CD14-positive monocyte (primary cell): ENCODE measurements around the gene CTDSPL2. TPM values are rescaled to one million over a fixed set of nuclear protein-coding genes. Genes with fewer than 3 reads are reported as not detected.

Source experiments
- DNase-seq, 3 donors: peaks; one replicate each; pipeline ENCODE4 v3.0.0-alpha.2; 2011 to 2022
- H2AFZ ChIP-seq: 2 replicates; pipeline ENCODE4 v1.6.0; 2012; ENCODE audit warnings: mild to moderate bottlenecking, low read depth, low read length, inconsistent platforms; ENCODE audit not compliant: insufficient read depth, poor library complexity, severe bottlenecking
- H3K27ac ChIP-seq, 2 donors: 1 replicate in 1 of 2; 2 replicates in 1 of 2; pipeline ENCODE4 v1.5.1; 2012 to 2013; ENCODE audit warnings: low read length in 2 of 2, control low read depth in 1 of 2, inconsistent platforms in 1 of 2, low read depth in 1 of 2, mild to moderate bottlenecking in 1 of 2
- H3K27me3 ChIP-seq, 2 donors: one replicate each; pipeline versions ENCODE4 v1.6.0 to v1.6.1; 2011 to 2013; ENCODE audit warnings: low read length in 2 of 2; ENCODE audit not compliant: control insufficient read depth in 2 of 2, insufficient read depth in 2 of 2
- H3K36me3 ChIP-seq, 2 donors: replicated peaks in 1 of 2; 1 replicate in 1 of 2; 2 replicates in 1 of 2; pipeline versions ENCODE4 v1.5.1 to v1.6.1; 2012 to 2013; ENCODE audit warnings: low read length in 2 of 2, control low read depth in 1 of 2, inconsistent platforms in 1 of 2, mild to moderate bottlenecking in 1 of 2; ENCODE audit not compliant: insufficient read depth in 2 of 2, control insufficient read depth in 1 of 2
- H3K4me1 ChIP-seq, 2 donors: 1 replicate in 1 of 2; 2 replicates in 1 of 2; pipeline versions ENCODE4 v1.5.1 to v1.6.1; 2012 to 2013; ENCODE audit warnings: low read length in 2 of 2, control low read depth in 1 of 2, inconsistent platforms in 1 of 2, mild to moderate bottlenecking in 1 of 2, moderate library complexity in 1 of 2; ENCODE audit not compliant: insufficient read depth in 2 of 2, control insufficient read depth in 1 of 2
- H3K4me2 ChIP-seq: replicated peaks from 2 replicates; pipeline ENCODE3; 2012; ENCODE audit warnings: low read length, moderate library complexity, mild to moderate bottlenecking; ENCODE audit not compliant: poor library complexity, severe bottlenecking; ENCODE audit errors: extremely low read depth
- H3K4me3 ChIP-seq, 3 experiments: fragments of 200-600 bp in 1 of 3; sonication (generic) in 1 of 3; replicated peaks in 1 of 3; 1 replicate in 2 of 3; 2 replicates in 1 of 3; pipeline ENCODE4 v1.5.1; 2011 to 2013; ENCODE audit warnings: low read length in 3 of 3, mild to moderate bottlenecking in 3 of 3, control low read depth in 2 of 3, low read depth in 2 of 3, inconsistent platforms in 1 of 3, moderate library complexity in 1 of 3
- H3K79me2 ChIP-seq: 2 replicates; pipeline ENCODE4 v1.6.0; 2012; ENCODE audit warnings: mild to moderate bottlenecking, control low read depth, inconsistent platforms, low read length, moderate library complexity; ENCODE audit not compliant: insufficient read depth
- H3K9ac ChIP-seq: 2 replicates; pipeline ENCODE4 v1.6.0; 2017; ENCODE audit warnings: low read length, mild to moderate bottlenecking; ENCODE audit not compliant: insufficient read depth, poor library complexity, severe bottlenecking
- H3K9me3 ChIP-seq, 2 donors: replicated peaks in 1 of 2; 1 replicate in 1 of 2; 2 replicates in 1 of 2; pipeline versions ENCODE4 v1.5.1 to v1.6.1; 2012 to 2013; ENCODE audit warnings: low read length in 2 of 2, control low read depth in 1 of 2; ENCODE audit not compliant: control insufficient read depth in 1 of 2, insufficient read depth in 1 of 2
- H4K20me1 ChIP-seq: 2 replicates; pipeline ENCODE4 v1.6.0; 2012; ENCODE audit warnings: mild to moderate bottlenecking, low read length, control low read depth, moderate library complexity; ENCODE audit not compliant: insufficient read depth
- H3K27ac Mint-ChIP-seq, 7 donors: one replicate each; pipeline ENCODE4 v1.8.0; 2020; ENCODE audit warnings: mild to moderate bottlenecking in 7 of 7, mixed read lengths in 7 of 7, moderate library complexity in 6 of 7, inconsistent platforms in 2 of 7
- H3K27me3 Mint-ChIP-seq, 3 donors: one replicate each; pipeline ENCODE4 v1.8.0; 2021 to 2022; ENCODE audit warnings: low read depth in 3 of 3, mild to moderate bottlenecking in 3 of 3, mixed read lengths in 3 of 3, moderate library complexity in 3 of 3, inconsistent platforms in 1 of 3
- H3K36me3 Mint-ChIP-seq, 2 donors: one replicate each; pipeline ENCODE4 v1.8.0; 2020; ENCODE audit warnings: mixed read lengths in 2 of 2, inconsistent platforms in 1 of 2, mild to moderate bottlenecking in 1 of 2
- H3K4me1 Mint-ChIP-seq: one replicate; pipeline ENCODE4 v1.8.0; 2020; ENCODE audit warnings: mild to moderate bottlenecking, mixed read lengths
- H3K4me3 Mint-ChIP-seq, 2 donors: one replicate each; pipeline ENCODE4 v1.8.0; 2020; ENCODE audit warnings: mild to moderate bottlenecking in 2 of 2, mixed read lengths in 2 of 2, moderate library complexity in 1 of 2
- H3K9me3 Mint-ChIP-seq, 7 donors: one replicate each; pipeline ENCODE4 v1.8.0; 2020 to 2022; ENCODE audit warnings: mixed read lengths in 7 of 7, mild to moderate bottlenecking in 6 of 7, moderate library complexity in 6 of 7, inconsistent platforms in 2 of 7
- WGBS: methylation state at CpG from one replicate; pipeline ENCODE4 v1.1.5; 2013; ENCODE audit warnings: missing lambda C conversion rate; ENCODE audit not compliant: insufficient coverage; 5-methylcytosine and 5-hydroxymethylcytosine counted together
- intact Hi-C, 2 donors: fragments of 100-400 bp; cut with micrococcal nuclease; formaldehyde crosslinking; loops; one replicate each; pipeline versions ENCODE4 v1.15.0 to v1.15.1; 2023
- polyA plus RNA-seq, 3 donors: library from polyadenylated mRNA; depleted of rRNA in 1 of 3; unstranded in 2 of 3; stranded (reverse) in 1 of 3; fragments of 300-500 nt in 2 of 3; fragments of >200 nt in 1 of 3; fragmentation: Illumina TruSeq in 2 of 3; gene quantifications; 1 replicate in 2 of 3; 2 replicates in 1 of 3; pipeline ENCODE4 v1.2.3, GENCODE V29; 2012 to 2021
- TF ChIP-seq, protein P1 (sequence below): fragments of 200-600 bp; IDR thresholded peaks from one replicate; pipeline ENCODE4 v1.8.0; 2022; ENCODE audit warnings: antibody characterized with exemption, mild to moderate bottlenecking

Gene CTDSPL2
- polyA plus RNA-seq, 3 donors = 18.1 to 31.4 (median 24.5) TPM

DNA sequence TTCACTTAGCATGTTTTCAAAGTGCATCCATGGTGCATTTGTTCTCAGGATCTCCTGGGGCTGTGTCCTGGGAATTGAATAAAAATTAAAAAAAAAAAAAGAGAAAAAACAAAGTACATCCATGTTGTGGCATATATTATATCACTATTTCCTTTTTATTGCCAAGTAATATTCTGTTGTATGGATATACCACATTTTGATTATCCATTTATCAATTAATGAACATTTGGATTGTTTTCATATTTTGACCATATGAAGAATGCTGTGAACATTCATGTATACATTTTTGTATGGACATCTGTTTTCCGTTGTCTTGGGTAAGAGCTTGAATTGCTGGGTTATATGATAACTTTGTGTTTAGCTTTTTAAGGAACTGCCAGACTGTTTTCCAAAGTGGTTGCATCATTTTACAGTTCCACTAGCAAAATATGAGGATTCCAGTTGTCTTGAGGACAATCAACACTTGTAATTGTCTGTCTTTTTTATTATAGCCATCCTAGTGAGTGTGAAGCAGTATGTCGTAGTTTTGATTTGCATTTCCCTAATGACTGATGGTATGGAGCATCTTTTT, 44.5 kb downstream of the CTDSPL2 start:
- peaks cover 19 to 34% of the 10 kb centered on the region in 2 donors for H3K36me3 Mint-ChIP-seq
- 100% methylated on average over 1 of the region's 2 CpGs for WGBS

DNA sequence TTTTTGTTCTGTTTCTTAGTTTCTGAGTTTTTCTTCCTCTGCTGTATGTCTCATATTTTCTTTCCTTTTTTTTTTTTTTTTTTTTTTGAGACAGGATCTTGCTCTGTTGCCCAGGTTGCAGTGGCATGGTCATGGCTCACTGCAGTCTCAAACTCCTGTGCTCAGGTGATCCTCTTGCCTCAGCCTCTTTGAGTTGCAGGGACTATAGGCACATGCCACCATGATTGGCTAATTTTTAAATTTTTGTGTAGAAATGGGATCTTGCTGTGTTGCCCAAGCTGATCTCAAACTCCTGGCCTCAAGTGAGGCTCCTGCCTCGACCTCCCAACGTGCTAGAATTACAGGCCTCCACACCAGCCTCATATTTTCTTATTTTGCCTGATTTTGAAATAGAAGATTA, 51.9 kb downstream of the CTDSPL2 start:
- no CpG with 5 or more reads among the region's 2 CpGs for WGBS
- H3K27me3 ChIP-seq = no peaks in the 10 kb centered on the region
- no peaks in the 10 kb centered on the region for H3K4me1 ChIP-seq
- H3K36me3 ChIP-seq = peaks cover 2 to 8% of the 10 kb centered on the region in 2 donors
- no peak overlapping the region for H3K27ac ChIP-seq
- no peaks in the 10 kb centered on the region for H3K9me3 Mint-ChIP-seq
- no peak overlapping the region for H3K9ac ChIP-seq
- H3K36me3 Mint-ChIP-seq = peaks cover 14% of the 10 kb centered on the region in 2 donors
- H3K27me3 Mint-ChIP-seq = peaks cover 0 to 1% (median 0%) of the 10 kb centered on the region in 3 donors
- TF ChIP-seq, protein P1, sequence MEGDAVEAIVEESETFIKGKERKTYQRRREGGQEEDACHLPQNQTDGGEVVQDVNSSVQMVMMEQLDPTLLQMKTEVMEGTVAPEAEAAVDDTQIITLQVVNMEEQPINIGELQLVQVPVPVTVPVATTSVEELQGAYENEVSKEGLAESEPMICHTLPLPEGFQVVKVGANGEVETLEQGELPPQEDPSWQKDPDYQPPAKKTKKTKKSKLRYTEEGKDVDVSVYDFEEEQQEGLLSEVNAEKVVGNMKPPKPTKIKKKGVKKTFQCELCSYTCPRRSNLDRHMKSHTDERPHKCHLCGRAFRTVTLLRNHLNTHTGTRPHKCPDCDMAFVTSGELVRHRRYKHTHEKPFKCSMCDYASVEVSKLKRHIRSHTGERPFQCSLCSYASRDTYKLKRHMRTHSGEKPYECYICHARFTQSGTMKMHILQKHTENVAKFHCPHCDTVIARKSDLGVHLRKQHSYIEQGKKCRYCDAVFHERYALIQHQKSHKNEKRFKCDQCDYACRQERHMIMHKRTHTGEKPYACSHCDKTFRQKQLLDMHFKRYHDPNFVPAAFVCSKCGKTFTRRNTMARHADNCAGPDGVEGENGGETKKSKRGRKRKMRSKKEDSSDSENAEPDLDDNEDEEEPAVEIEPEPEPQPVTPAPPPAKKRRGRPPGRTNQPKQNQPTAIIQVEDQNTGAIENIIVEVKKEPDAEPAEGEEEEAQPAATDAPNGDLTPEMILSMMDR = no peak
- H3K27ac Mint-ChIP-seq = peak overlapping the region in 1 of 7 donors; percentile 46
- no peaks in the 10 kb centered on the region for H3K9me3 ChIP-seq
- no peak overlapping the region for H3K4me2 ChIP-seq
- intact Hi-C loops = no loop called here
- no peak overlapping the region for H3K4me3 ChIP-seq
- peaks cover 2% of the 10 kb centered on the region for H3K4me1 Mint-ChIP-seq
- H3K79me2 ChIP-seq = peaks cover 67% of the 10 kb centered on the region
- no peak overlapping the region for H2AFZ ChIP-seq
- H3K4me3 Mint-ChIP-seq = no peak overlapping the region
- peaks cover 25% of the 10 kb centered on the region for H4K20me1 ChIP-seq
- no peak for DNase-seq

More for the DNA sequence above, 44.5 kb downstream of the CTDSPL2 start:
- Mint-ChIP-seq H3K4me3 (no peak overlapping the region), H3K9me3 (peaks cover 0 to 2% (median 0%) of the 10 kb centered on the region in 7 donors), H3K4me1 (peaks cover 10% of the 10 kb centered on the region), H3K27me3 (no peaks in the 10 kb centered on the region), H3K27ac (no peak overlapping the region)
- intact Hi-C loops = no loop called here
- Histone ChIP-seq H3K9me3 (no peaks in the 10 kb centered on the region), H2AFZ (no peak overlapping the region), H3K9ac (no peak overlapping the region), H3K27ac (peak overlapping the region in 1 of 2 donors; percentile 41), H3K27me3 (no peaks in the 10 kb centered on the region), H3K79me2 (peaks cover 71% of the 10 kb centered on the region), H4K20me1 (peaks cover 34% of the 10 kb centered on the region), H3K36me3 (peaks cover 8 to 14% of the 10 kb centered on the region in 2 donors), H3K4me2 (no peak overlapping the region), H3K4me3 (no peak overlapping the region), H3K4me1 (no peaks in the 10 kb centered on the region)
- DNase-seq = no peak
- TF ChIP-seq, protein P1 = no peak
